AG09319 (cell line): ENCODE data around the gene DNAI2.
"Not testable (repeated sequence)": the region's sequence is repeated elsewhere in the genome, so short reads cannot be mapped to it uniquely, and the experiment has no call there.

Experiments
- DNase-seq: peaks from one replicate; pipeline ENCODE4 v3.0.0-alpha.2; 2010; ENCODE audit warnings: low read depth; ENCODE audit errors: extremely low read depth
- CTCF ChIP-seq: IDR thresholded peaks from 2 replicates; pipeline ENCODE4 v1.5.1; 2011; ENCODE audit warnings: low read depth, mild to moderate bottlenecking, inconsistent platforms, low read length, moderate library complexity

Gene DNAI2

GRCh38 chr17:74257311-74257710, 16.7 kb upstream of the DNAI2 start:
- DNase-seq, result no peak
- TF ChIP-seq CTCF, result no peak

- TF ChIP-seq CTCF, result no peak
Measured at GRCh38 chr17:74259667-74260524, 14.1 kb upstream of the DNAI2 start.

GRCh38 chr17:74260525-74260850, 13.5 kb upstream of the DNAI2 start:
- no peak for DNase-seq
- no peak for TF ChIP-seq CTCF

More at GRCh38 chr17:74259667-74260524, 14.1 kb upstream of the DNAI2 start:
- no peak for DNase-seq

GRCh38 chr17:74262601-74263000, 11.4 kb upstream of the DNAI2 start:
- no peak for DNase-seq
- no peak for TF ChIP-seq CTCF

GRCh38 chr17:74267054-74267453, 7.0 kb upstream of the DNAI2 start:
- not testable (repeated sequence) for DNase-seq

- DNase-seq, result no peak
- TF ChIP-seq CTCF, result no peak
Measured at GRCh38 chr17:74267579-74267978, 6.5 kb upstream of the DNAI2 start.

GRCh38 chr17:74267987-74268499, 6.0 kb upstream of the DNAI2 start:
- DNase-seq, result no peak
- no peak for TF ChIP-seq CTCF

GRCh38 chr17:74268558-74268957, 5.5 kb upstream of the DNAI2 start:
- TF ChIP-seq CTCF, result no peak
- no peak for DNase-seq
